Retinal pigment epithelial cell (primary cell): ENCODE measurements around the gene ARTN.
A peak's percentile ranks its signal among the peaks of the same experiment; 100 is the strongest.

Experiments used
- DNase-seq: peaks from one replicate; pipeline ENCODE4 v3.0.0-alpha.2; 2010; ENCODE audit warnings: low read depth
- H3K4me3 ChIP-seq: 2 replicates; pipeline ENCODE4 v1.5.1; 2011; ENCODE audit warnings: mild to moderate bottlenecking, low read length, control low read depth, moderate library complexity
- CTCF ChIP-seq: conservative IDR thresholded peaks from 2 replicates; pipeline ENCODE4 v1.5.1; 2011; ENCODE audit warnings: low read depth, low read length, control low read depth, inconsistent platforms

The ARTN gene

GRCh38 chr1:43947061-43947873 is 13.7 kb downstream of the ARTN start:
- no peak for DNase-seq

GRCh38 chr1:43947874-43948437 is 14.4 kb downstream of the ARTN start:
- DNase-seq, result no peak
- H3K4me3 ChIP-seq, result peak overlapping the region; percentile 86
- TF ChIP-seq CTCF, result no peak

More at GRCh38 chr1:43947061-43947873, 13.7 kb downstream of the ARTN start:
- H3K4me3 ChIP-seq, result peak overlapping the region; percentile 86
- TF ChIP-seq CTCF, result no peak

- no peak overlapping the region for H3K4me3 ChIP-seq
- no peak for DNase-seq
- no peak for TF ChIP-seq CTCF
Observed at GRCh38 chr1:43949678-43950077, 16.1 kb downstream of the ARTN start.

DNA sequence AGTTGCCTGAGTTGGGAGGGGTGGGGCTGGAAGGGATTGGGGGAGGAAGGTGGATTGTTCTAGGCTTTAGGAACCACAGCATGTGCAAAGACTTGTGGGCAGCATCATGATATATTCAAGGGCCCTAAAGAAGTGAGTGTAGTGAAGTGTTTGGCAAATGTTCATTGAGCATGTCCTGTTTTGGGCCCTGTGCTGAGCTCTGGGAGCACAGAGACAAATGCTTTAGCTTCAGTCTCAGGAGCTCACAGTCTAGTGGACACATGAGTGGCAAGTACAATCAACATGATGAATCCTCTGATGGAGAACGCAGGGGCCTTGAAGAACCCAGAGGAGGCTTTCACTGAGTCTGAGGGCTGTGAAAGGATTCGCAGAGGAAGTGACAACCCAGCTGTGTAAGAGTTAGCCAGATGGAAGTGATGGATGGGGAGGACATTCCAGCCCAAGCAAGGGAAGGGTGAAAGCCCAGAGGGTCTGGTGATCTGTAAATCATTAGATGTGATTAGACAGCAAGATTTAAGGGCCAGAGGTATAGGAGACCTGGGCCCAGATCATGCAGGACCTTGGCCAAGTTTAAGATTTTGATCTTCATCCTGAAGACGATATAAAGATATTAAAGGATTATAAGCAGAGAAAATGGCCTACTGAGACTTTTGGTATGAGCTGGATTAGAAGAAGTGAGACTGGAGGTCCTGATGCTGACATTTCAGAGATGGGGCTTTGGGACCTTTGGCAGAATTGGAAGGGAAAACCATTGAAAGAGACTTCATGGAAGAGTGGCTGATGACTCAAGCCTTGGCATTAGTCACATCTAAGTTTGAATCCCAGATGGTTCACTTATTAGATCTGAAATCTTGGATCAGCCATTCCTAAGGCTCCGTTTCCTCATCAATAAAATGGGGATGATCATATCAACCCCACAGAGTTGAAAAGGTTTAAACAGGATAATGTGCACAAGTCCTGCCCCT is 17.7 kb downstream of the ARTN start:
- H3K4me3 ChIP-seq, result no peak overlapping the region
- TF ChIP-seq CTCF, result no peak
- no peak for DNase-seq

DNA sequence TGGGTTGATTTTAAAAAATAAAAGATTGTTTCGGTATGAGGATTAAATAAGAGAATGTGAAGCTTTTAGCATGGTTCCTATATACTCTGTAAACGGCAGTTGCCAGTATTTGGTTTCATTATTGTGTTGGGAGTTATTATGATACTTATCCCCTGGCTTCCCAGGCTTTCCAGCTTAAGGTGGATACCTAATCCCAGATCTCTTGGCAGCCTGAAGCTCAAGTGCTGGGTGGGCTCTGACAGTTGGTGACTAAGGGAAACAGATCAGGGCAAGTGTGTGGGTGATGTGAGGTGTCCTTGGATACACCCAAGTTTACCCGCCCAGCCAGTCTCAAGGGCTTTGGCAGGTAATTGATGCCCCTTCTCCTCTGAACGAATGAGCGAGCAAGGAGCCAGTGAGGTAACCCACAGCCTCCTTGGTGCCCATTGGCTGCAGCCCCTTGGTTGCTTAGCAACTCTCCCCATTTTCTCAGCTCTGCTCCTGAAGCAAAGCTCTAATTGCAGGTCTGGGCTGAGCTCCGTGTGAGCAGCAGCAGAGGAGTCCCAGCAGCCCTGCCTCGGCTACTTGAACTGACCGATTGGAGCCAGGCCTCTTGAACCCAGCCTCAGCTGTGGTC is 19.2 kb downstream of the ARTN start:
- DNase-seq, result no peak
- no peak for TF ChIP-seq CTCF
- H3K4me3 ChIP-seq, result no peak overlapping the region

DNA sequence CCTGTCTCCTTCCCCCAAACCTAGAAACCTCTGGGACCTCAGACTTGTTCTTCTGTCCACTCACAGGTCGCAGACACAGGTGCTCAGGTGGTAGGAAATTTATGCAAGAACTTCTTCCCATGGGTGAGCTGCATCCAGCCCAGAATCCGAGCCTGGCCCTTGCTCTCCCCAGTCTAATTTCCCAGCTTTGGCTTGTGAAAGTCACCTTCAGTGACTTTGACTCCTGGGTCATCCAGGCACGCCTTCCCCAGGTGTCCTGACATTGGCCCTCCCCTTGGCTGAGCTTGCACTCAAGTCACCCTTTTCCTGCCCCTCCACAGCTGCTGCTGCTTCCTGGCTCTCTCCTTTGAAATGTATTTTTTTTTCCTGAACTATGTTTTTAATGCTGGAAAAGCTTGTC is 19.8 kb downstream of the ARTN start:
- no peak for TF ChIP-seq CTCF
- no peak for DNase-seq
- H3K4me3 ChIP-seq, result no peak overlapping the region
